Endometrium (tissue), 2 donors: ENCODE results near the gene NAA20.
"Not testable (repeated sequence)": the region's sequence is repeated elsewhere in the genome, so short reads cannot be mapped to it uniquely, and the experiment has no call there.

ENCODE experiments used
- FAIRE-seq: peaks from 2 replicates; lab custom pipeline; 2012; peaks lifted over from hg19 to GRCh38; lab: Jason Lieb, UNC
- donor health status: control.
- donor health status: control.

The NAA20 gene

DNA sequence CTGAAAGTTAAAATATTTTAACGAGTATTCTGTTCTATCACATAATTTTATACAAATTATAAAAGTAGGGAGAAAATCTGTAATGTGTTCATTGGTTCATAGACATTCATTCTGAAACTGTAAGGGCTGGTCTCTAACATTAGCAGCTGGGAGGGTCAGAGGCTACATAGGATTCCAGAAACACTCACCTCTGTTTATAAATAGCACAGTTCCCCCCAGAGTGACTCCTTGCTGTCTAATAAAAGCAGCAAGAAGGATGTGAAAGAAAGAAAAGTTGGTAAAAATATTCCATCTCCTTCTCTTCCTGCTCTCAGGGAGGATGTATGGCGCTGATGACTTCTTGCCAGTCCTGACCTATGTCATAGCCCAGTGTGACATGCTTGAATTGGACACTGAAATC, 25.3 kb upstream of the NAA20 start:
- no peak for FAIRE-seq

DNA sequence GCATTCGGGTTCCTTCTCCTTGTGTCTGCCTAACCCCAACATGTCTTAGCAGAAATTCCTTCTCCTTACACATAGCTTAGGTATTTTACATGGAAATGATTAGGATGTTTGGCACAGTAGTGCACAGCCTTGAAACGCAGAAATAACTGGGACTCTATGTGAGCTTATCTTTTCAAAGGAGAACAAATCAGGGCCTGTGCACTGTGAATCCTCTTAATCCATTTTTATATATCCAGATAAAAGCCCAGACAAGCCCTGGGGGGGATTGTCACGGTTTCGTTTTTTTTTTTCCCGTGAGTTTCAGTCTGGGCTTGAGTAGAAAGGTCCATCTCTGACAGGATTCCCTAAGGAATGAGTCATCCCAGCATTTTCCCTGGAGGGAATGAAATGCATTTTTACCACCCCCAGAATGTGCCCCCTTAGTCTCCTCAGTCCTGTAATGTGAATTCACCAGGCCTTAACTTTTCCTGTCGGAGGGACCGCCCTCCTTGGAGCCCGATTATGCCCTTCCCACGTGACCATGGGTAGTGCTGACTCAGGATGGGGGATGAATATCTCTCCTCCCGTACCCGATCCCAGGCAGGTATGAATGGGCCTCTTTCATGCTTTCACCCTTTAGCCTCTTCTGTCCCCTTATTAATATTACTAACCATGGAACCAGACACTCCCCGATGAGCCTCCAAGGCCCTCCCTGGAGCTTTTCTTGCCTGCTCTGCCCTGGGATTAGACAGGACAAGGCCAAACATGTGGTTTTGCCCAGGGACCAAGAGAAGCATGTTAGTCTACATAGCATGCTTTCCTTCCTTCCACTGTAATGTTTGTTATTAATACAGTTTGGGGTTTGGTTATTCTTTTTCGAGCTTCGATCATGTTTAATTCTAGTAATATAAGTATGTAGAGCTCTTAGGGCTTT, 23.9 kb upstream of the NAA20 start:
- FAIRE-seq, result no peak

DNA sequence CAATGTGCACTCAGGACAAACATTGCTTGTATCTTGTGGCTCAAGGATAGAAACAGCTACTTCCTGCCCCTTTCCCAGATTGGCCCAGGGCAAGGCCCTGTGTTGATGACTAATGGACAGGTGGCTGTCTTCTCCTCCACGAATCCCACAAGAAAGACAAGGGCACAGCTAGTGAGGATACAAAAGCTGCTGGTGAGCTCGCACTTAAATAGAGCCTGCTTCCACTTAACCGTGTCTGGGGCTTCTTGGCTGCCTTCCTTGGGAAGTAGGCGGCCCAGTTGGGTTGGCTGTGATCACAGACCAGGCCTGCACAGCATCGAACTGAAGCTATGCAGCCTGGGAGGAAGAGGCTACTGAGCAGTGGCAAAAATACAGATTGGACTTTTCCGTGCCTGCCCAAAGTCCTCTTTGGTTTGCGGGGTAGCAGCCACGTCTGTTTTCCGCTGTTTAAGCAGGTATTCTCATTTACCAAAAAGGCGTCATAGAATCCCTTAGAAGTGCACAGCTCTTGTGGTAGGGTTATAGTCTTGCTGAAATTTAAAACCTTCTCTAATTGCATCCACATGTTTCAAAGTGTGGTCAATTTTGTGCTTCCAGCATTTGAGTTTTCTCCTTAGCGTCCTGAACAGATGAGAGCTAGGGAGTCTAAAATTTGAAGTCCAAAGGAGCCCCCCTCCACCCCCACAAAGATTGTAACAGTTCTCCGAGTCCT, 23.0 kb upstream of the NAA20 start:
- FAIRE-seq, result no peak

- no peak for FAIRE-seq
These were observed 21.8 kb upstream of the NAA20 start for GRCh38 chr20:19995220-19995863.

DNA sequence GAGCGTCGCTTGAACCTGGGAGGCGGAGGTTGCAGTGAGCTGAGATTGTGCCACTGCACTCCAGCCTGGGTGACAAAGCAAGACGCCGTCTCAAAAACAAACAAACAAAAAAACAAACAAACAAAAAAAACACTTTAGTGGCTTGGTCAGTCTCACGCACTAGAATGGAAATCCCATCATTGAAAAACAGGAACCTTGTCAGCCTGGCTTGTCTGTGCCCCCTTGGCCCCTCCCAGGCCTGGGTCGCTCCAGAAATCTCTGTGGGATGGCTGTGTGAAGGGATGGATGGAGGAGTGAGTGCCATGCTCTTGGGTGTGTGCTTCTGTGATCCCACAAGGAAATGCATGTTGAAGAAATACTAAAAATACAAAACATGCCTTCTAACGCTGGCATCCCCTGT, 20.9 kb upstream of the NAA20 start:
- no peak for FAIRE-seq

GRCh38 chr20:19996917-19997316, 20.2 kb upstream of the NAA20 start:
- FAIRE-seq, result no peak

GRCh38 chr20:19998990-19999705, 18.0 kb upstream of the NAA20 start:
- no peak for FAIRE-seq

DNA sequence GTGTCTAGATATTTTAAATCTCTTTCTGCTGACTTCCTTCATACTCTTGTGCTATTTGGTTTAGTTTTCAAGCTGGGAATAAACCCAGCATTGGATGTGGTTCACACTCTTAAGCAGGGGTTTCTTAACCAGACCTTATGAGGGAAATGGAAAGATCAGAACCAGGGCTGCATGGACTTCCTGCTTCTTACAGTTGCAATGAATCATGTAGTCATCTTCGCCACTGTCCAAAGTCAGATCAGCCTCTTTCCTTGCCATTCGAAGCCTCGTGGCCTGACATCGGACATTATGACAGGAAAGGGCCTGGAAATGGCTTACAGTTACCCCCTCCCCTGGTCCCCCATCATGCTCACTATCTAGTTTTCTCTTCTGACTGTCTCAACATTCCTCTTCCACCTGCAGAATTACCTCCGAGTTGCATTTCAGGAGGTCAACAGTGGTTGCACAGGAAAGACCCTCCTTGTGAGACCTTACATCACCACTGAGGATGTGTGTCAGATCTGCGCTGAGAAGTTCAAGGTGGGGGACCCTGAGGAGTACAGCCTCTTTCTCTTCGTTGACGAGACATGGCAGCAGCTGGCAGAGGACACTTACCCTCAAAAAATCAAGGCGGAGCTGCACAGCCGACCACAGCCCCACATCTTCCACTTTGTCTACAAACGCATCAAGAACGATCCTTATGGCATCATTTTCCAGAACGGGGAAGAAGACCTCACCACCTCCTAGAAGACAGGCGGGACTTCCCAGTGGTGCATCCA, 16.8 kb upstream of the NAA20 start:
- FAIRE-seq, result no peak

GRCh38 chr20:20002101-20002998, 14.8 kb upstream of the NAA20 start:
- FAIRE-seq, result no peak

- FAIRE-seq, result peak; percentile 8
These were observed 13.9 kb upstream of the NAA20 start for GRCh38 chr20:20003031-20003954.

GRCh38 chr20:20003955-20004322, 13.2 kb upstream of the NAA20 start:
- FAIRE-seq, result not testable (repeated sequence)

GRCh38 chr20:20005342-20005741, 11.8 kb upstream of the NAA20 start:
- FAIRE-seq, result no peak

GRCh38 chr20:20009784-20010253, 7.3 kb upstream of the NAA20 start:
- FAIRE-seq, result no peak

- FAIRE-seq, result peak; percentile 99
These were observed 6.3 kb upstream of the NAA20 start for GRCh38 chr20:20010639-20011500.

DNA sequence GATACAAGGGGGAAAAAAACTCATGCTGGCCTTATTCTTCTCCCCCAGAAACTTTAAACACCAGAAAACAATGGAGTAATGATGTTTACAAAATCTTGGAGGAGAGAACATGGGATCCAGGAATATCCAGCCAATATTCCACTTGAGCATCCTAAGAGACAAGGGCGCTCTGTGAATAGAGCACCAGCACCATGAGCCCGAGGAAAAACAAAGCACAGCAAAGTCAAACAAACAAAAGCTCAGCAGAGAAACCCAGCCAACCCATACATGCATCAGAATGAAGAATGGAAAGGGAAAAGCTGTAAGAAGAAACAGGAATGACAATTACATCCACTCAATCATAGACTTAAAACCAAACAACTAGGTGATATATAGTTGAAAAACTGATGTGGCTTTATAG, 4.6 kb upstream of the NAA20 start:
- no peak for FAIRE-seq

GRCh38 chr20:20014659-20015058, 2.5 kb upstream of the NAA20 start:
- FAIRE-seq, result no peak

DNA sequence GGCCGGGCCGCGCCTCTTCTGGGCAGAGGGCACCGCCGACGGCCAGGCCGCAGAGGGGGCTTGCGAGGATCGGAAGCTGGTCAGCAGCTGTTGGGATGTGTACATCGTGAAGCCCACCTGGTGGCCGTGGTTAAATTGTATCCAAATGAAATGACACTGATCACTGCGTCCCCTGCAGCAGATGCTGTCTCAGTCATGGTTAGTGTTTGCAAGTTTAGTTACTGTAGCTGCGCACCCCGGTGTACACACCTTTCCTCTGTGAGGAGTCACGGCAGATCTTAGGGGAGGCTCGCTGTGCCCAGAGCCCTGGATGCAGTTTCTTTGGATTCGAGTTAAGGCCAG, 653 bp downstream of the NAA20 start:
- no peak for FAIRE-seq

DNA sequence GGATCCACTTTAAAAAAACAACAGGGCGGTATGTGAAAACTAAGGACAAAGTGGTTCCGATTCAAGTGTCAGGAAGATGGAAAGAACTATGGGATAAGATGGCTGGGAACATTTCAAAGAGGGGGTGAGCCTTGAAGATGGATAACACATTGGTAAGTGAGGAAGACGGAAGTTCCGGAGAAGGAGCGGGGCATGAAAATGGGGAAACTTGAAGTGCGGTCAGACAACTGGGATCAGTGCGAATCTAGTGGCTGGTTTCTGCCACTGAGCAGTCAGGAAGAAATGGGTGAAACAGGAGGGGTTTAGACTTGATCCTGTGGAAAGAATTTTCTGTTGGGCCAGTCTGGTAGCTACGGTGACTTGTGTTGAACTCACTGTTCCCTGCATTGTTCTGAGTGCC, 1.2 kb downstream of the NAA20 start:
- no peak for FAIRE-seq
